HG02870 (cell line): ENCODE data around the gene CALHM2.

Experiments used
- ATAC-seq: cut with Tn5 transposase; IDR thresholded peaks from one replicate; pipeline ENCODE4 v1.9.1; 2021; ENCODE audit warnings: mild to moderate bottlenecking, moderate library complexity; ENCODE audit not compliant: unreplicated experiment

CALHM2 gene

DNA sequence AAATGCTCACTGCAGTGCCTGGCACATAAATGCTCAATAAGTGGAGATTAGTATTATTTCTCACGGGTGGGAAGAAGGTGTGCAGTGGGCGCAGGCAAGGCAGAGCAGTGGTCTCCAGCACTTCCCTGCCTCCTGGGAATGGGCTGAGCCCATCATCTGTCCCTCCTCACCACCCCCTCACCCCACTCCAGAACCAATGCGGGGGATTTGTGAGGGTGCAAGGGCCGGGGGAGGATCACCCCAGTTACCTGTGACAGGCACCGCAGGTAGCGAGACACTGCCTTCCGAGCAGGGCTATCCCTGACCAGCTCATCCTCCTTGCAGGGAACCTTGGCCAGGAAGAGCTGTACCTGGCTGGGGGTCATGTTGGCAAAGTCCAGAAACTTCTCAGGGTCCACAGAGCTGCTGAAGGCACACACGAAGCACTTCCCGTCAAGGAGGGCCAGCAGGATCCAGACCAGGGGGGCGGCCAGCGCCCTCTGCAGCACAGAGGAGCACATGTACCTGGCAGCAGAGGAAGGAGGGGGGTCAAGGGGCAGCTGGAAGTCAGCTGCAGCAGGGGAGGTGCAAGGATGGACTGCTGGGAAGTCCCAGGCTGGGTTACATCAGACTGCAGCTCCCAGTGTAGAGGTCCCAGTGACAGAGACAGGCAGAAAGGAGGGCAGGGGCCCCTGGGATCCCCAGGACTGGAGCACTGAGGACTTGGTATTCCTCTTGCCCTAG, 24.0 kb upstream of the CALHM2 start:
- no peak for ATAC-seq

DNA sequence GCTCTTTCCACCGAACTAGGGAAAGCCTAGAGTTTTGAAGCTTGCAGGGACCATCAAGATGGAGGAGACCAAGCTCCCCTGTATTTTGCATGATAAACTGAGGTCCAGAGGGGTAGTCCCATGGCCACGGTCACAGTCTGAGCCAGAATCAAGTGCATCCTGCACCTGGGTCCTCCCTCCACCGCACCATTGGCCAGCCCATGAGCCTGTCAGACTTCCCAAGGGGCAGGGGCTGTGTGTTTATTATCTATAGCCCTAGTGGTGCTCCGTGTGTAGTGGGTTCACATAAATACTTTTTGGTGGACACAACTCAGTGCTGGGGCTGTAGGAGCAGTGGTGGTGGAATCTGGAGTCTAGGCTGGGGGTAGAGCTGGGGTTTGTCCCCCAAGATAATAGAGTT, 23.3 kb upstream of the CALHM2 start:
- no peak for ATAC-seq

DNA sequence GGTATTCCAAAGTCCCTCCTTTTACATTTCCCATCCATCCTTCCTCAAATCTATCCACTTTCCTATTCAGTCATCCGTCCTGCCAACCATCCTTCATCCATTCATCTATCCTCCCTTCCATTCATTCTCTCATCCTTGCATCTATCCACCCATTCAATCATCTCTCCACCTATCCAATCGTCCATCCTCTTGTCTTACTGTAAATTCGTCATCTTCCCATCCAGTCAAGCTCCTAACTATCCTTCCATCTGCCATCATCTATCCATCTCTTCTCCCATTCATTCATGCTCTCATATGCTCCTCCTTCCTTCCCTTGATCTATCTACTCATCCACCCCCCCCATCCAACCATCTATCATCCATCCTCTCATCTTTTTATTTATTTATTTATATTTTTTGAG, 21.9 kb upstream of the CALHM2 start:
- ATAC-seq = no peak

DNA sequence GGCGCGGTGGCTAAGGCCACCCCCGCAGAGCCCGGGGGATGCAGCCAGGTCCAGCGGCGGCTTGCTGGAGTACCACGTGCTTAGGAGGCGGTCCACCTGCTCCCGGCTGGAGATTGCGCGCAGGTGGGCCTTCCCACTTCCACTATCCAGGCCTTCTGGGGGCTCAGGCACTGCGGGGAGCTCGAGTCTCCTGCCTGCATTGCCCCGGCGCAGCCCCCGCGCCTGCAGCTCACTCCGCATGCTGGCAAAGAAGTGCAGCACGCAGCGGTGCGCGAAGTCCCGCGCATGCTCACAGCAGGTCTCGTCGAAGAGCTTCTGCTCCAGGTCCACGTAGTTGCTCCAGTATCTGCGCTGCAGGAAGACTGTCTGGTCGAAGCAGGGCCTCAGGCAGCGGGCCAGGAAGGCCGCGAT, 21.1 kb upstream of the CALHM2 start:
- no peak for ATAC-seq

DNA sequence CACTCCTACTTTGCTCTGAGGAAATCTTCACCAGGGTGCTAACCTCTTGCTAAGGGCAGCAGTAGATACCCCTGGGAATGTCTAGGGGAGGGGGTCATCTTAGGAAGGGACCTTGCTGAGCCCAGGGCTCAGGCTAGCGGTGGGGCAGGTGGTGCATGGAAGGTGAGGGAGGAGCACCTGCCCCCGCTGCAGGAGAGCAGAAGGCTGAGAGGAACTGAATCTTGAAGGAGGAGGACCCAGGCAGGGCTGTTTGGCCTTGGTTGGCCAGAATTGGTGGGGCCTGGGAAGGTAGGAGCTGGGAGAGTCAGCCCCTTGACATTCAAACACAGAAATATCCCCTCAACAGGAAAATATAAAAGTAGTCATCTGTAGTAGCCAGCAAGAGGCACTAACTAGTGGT, 19.8 kb upstream of the CALHM2 start:
- ATAC-seq = peak; percentile 31

DNA sequence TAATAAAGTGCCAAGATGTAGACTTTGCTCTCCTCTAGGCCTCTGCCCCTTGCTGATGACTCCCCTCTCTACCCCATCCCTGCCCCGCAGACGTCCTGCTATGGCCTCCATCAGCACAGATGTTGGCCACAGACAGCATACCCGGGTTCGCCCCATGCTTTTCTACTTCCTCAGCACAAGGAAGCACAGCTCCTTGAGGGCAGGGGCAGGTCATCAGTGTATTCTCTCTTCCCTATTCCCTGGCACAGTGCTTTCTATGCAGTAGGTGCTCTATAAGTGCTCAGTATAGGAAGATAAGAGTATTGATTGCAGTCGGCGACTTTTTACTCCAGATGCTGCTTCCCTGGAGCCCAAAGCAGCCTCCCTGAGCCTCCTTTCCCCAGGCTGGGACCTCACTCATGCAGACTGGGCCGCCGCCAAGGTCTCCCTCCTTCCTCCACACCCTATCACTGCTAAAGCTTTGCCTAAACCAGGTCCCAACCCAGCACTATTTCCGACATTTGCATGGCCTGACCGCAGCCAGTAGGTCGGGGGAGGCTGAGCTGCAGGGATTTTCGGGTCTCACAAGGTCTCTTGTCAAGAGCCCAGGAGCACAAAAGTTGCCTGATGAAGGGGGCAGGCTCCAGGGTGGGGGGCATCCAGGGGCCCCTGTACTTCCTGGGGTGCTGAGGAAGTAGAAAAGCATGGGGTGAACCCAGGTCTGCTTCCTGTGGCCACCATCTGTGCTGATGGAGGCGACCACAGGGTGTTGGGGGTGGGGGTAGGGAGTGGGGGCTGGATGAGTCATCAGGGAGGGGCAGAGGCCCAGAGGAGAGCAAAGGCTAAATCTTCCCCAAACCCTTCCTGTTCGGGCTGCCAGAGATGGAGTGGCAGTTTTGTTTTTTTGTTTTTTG, 18.8 kb upstream of the CALHM2 start:
- ATAC-seq = peak; percentile 68

DNA sequence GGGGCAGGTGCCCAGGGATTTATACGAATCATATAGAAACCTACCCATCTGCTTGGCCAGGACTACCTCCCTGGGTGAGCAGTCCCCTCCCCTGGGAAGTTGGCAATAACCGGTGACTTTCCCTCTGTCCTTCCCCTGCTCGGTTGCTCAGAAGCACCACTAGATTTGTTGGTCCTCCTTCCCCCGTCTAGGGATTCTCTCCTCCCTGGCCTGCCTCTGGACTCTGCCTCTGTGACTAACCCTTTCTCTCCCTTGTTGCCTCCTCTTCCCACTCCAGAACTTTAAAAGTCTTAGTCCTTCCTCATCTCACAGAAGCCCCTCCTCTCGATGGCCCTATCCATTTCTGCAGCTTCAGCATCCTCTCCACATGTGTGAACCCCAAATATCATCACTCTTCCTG, 17.0 kb upstream of the CALHM2 start:
- ATAC-seq = no peak

DNA sequence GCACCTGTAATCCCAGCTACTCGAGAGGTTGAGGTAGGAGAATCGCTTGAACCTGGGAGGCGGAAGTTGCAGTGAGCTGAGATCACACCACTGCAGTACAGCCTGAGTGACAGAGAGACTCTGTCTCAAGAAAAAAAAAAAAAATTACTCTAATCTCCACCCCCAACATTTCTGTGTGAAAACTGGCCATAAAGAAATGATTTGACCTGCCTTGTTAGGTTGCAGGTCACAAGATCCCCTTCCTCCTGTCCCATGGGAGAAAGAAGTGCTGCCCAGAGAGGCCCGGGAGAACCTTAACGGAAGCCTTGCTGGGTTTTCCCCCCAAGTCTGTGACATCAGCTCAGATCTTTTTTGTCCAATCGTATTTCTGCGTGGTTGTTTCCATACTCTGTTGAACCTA, 15.2 kb upstream of the CALHM2 start:
- no peak for ATAC-seq

DNA sequence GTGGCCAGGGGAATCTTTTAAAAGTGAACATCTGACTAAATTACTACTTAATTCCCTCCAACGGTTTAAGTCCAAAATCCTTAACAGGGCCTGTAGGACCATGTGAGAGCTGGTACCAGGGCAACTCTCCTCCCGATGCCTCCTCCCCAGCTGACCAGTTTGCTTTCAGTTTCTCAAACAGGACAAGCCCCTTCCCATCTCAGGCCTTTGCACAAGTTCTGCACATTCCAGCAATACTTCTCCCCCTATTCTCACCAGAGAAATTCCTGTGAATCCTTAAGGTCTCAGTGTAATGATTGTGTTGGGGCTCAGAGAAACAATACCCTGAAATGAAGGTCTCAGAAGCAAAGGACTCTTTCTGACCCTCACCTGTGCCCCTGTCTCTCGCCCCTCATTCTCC, 14.6 kb upstream of the CALHM2 start:
- ATAC-seq = no peak

DNA sequence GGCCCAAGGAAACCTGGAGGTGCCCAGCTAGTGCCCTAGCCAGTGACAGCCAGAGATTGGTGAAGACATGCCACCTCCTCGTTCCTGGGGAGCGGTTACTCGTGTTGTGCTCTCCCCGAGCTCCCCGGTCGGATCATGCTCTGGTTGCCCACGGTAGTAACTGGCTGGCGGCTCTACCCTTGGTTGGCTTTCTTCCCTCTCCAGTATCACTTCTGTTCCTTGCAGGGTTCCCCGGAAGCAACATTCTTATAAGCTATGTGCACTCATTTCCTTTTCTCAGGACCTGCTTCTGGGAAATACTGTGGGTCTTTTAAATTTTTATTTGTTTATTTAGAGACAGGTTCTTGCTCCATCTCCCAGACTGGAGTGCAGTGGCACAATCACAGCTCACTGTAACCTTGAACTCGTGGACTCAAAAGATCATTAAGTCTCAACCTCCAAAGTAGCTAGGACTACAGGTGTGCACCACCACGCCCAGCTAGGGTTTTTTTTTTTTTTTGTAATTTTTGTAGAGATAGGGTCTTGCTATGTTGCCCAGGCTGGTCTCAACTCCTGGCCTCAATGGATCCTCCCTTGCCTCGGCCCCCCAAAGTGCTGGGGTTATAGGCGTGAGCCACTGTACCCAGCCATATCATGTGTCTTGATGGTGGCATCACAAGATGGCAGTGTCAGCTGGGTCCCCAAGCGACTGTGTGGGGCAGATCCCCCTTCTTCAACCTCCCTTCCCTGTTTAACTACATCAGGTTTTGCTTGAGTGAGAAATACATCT, 13.4 kb upstream of the CALHM2 start:
- no peak for ATAC-seq

DNA sequence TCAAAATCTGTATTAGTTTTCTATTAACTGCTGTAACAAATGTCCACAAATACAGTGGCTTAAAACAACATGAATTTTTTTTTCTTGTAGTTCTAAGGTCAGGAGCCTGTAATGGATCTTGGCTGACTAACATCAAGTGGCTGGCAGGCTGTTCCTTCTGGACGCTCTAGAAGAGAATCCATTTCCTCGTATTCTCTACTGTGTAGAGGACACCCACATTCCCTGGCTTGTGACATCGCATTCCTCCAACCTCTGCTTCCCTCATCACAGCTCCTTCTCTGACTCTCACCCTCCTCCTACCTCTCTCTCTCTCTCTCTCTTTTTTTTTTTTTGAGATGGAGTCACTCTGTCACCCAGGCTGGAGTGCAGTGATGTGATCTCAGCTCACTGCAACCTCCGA, 11.3 kb upstream of the CALHM2 start:
- no peak for ATAC-seq

DNA sequence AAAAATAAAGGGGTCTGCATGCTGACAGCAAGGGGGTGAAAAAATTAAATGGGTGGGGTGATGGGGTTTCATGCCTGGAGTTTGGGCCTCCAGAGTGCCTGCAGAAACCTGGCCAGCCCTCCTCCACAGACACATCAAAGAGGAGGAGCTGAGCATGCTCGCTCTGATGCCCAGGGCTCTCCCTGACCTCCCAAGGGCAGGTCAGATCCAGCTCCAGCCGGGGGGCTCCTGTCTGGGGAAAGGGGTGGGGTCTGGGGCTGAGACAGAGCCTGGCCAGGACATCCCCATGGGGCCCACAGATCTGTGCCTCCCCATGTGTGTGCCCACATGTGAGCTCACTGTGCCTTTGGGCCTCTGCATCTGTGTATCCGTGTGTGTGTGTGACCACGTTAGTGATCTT, 7.4 kb upstream of the CALHM2 start:
- ATAC-seq = no peak

DNA sequence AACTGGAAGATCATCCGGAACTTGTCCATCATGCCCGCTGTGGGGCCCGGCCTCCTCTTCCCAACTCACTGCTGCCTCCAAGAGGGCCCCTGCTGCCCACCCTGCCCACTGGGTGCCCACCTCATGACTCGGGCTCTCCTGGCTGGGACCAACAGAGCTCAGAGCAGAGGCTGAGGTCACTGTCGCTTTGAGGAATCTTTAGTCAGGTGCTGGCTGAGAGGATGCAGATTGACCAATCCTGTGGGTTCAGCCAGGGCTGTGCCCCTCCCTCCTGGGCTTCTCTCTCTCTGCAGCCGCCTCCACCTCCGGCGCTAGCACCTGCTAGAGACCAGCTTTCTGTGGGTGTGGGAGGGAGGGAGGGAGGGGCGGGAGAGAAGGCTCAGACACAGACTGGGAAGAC, 6.5 kb upstream of the CALHM2 start, which contains the start of gene CALHM1:
CALHM1 (minus strand) TSS at position 181 of the 400 bp plus-strand sequence; CDS start at position 32, 149 bp downstream.
- ATAC-seq = peak; percentile 83

DNA sequence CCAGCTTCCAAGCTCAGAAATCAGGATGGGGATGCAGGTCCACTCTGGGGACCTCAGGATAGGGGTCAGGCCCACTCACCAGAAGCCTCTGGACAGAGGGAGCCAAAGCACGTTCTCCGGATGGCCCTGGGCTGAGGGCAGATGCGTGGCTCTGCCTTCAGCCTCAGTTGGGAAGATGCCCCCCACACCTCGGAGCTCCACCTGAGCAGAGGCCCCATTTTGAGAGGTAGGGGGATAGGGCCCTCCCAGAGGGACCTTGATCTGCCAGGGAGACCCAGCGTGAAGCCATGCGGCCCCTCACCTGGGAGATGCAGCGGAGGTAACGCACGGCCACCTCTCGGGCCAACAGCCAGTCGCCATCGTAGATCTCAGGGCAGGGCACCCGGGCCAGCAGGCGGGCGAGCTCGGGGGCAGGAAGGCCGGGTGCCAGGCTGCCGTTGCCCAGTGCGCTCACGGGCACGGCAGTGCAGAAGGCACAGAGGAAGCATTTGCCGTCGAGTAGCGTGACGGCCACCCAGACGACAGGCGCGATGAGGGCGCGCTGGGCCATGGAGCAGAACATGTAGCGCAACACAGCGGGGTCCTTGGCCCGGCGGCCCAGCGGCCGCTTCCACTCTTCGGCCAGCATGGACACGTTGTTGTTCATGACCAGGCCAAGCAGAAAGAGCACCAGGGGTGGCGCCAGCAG, 5.9 kb upstream of the CALHM2 start:
- no peak for ATAC-seq

DNA sequence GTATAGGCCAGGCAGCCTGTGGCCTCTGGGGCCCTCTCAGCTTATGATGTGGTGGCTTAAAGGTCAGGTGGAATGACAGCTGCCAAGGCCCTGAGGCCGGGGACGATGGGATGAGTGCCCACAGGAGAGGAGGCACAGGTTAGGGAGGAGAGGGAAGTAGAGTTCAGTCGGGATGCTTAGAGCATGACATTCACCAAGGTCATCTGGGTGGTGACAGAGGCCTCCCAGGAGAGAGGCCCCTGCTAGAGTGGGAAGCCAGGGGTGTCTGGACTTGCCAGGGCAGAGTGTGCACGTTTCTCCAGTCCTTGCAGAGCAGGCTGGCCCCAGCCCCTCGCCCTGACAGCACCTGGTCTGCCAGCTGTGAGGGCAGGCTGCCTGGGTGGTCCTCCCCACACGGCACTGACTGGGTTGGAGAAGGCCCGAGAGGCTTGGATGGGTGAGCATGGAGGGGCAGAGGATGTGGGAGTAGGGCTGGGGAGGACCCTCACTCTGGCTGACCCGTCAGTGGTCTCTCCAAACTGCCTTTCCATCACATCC, 5.1 kb upstream of the CALHM2 start:
- ATAC-seq = no peak

DNA sequence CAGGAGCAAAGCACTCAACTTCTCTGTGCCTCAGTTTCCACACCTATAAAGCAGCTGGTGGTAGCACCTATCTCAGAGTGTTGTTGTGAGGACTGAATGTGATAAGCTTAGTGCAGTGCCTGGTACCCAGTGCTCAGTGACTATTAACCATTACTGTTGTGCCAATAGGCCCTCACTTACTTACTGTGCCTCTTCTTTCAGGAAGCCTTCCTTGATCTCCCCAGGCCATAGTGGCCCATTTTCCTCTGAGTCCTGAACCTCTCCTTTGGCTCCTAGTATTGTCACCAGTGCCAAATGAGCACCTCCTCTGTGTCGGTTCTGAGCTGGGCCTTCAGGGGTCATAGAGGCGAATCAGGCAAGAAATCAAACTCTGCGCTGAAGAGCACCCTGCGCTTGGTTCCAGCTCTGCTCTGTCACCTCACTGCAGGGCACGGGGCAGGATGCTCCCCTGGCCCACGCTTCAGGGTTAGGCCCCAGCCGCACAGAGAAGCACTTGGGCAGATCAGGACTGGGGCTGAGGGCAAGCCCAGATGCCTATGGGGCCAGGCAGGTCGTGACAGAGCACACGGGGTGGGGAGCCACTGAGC, 4.0 kb upstream of the CALHM2 start:
- ATAC-seq = no peak

DNA sequence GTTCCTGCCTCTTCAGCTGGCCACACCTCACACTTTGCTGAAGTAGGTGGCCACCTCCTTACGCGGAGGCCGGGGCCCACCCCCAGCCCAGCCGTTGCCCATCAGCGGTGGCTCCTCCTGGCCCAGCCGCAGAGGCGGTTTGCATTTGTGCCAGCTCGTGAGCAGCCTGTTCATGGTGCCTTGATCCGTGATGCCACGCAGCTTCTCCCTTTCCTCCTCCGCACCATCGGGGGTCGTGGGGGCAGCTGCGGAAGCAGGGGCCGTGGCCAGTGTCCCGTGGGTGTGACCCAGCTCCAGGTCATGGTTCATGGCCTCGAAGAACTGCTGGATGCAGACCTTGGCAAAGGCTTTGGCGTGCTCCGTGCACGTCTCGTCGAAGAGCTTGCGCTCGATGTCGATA, 3.1 kb upstream of the CALHM2 start:
- no peak for ATAC-seq

DNA sequence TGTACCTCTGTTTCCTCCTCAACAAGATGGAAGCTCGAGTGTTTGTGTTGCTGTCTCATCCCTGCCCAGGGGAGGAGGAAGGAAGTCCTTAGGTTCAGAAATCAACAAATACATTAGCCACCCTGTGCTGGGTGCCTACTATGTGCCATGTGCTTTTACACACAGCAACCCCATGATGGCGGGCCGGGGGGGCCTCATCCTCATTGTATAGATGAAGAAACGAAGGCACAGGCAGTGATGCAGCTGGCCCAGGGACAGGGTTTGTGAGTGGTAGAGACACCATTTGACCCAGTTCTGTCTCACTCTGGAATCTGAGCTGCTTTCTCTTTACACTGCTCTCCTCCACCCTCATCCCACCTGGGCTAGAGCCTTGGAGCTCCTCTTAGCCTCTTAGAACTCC, 1.9 kb upstream of the CALHM2 start:
- ATAC-seq = no peak

DNA sequence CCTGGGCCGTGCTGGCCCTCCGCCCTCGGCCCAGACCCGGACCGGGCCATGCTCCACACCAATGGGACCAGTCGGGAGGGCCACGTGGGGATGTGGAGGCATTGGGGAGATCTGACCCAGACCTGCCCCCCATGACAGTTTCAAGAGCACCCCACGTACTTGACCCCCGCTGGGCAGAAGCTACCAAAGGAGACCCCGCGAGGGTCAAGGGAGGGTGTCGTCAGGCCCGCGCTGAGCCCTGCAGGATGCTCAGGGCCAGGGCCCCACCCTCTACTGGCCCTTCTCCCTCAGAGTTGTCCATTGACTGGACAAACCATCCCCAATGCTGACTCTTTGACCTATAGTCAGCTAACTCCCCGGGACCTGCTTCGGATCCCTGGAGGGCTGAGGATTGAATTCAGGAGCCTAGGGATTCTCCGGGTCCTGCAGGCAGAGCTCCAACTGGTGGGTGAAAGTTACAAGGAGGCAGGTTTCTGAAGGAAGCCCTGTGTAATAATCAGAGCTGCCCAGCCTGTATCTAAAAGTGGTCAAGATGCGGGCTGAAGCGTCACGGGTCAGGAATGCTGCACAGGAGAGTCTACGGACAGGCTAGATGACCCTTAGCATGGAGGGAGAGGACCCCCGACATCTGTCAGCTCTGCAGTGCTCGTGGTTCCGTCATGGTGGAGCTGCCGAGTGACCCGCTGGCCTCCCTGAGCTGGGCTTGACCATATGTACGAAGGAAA, 498 bp upstream of the CALHM2 start:
- no peak for ATAC-seq
